Mononuclear cell (primary cell): ENCODE data around the gene METAP1D. TPM values are rescaled to one million over a fixed set of nuclear protein-coding genes. Genes with fewer than 3 reads are reported as not detected.

Experiments used
- H3K27me3 ChIP-seq: 2 replicates; pipeline ENCODE4 v1.6.0; 2011; ENCODE audit warnings: low read length, control low read depth; ENCODE audit not compliant: insufficient read depth
- H3K4me1 ChIP-seq: 2 replicates; pipeline ENCODE4 v1.5.1; 2011; ENCODE audit warnings: mild to moderate bottlenecking, low read length, control low read depth; ENCODE audit not compliant: insufficient read depth
- H3K4me3 ChIP-seq: 2 replicates; pipeline ENCODE4 v1.5.1; 2011; ENCODE audit warnings: mild to moderate bottlenecking, low read length, moderate library complexity
- H3K9me3 ChIP-seq: 2 replicates; pipeline ENCODE4 v1.5.1; 2011; ENCODE audit warnings: low read depth, mild to moderate bottlenecking, control low read depth, low read length
- total RNA-seq: library from RNA; depleted of rRNA; stranded (reverse); fragments of >200 nt; gene quantifications from one replicate; pipeline ENCODE4 v1.2.3, GENCODE V29; 2012

The METAP1D gene
- total RNA-seq, 1 donor = 4.1 TPM

DNA sequence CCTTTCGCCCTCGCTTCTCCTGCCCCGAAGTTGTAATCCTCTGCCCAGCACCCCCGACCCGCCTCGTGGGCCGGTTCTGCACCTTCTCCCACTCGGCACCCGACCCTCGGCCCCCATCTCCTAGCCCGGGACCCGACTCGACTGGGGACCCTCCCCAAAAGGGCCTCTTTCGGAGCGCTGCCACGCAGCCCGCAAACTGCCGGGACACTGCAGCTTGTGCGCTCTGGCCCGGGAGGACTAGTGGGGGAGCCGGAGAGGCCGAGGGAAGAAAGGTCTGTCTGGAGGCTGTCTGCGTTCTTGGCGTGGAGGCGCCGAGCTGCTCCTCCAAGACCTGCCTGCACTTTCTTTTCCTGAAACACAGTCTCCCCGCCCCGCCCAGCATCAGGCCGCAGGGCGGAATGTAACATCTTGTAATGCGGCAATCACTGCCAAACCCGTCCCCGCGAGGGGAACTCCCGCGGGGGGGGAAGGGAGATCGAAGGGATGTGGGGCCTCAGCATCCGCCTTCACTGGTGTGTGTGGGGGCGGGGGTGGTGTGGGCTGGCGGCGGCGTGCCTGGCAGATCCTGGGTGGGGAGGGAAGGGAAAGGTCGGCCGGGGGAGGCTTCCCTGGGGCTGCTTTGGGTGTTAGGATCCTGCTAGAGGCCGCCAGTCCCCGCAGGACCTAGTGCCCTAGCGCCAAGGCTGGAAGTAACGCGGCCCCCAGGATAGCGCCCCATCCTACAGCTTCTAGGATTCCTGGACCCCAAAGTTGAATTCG, 95.6 kb downstream of the METAP1D start:
- Histone ChIP-seq H3K4me3 (peak overlapping the region; percentile 28), H3K27me3 (peaks cover 97% of the 10 kb centered on the region), H3K9me3 (no peaks in the 10 kb centered on the region), H3K4me1 (peaks cover 55% of the 10 kb centered on the region)

DNA sequence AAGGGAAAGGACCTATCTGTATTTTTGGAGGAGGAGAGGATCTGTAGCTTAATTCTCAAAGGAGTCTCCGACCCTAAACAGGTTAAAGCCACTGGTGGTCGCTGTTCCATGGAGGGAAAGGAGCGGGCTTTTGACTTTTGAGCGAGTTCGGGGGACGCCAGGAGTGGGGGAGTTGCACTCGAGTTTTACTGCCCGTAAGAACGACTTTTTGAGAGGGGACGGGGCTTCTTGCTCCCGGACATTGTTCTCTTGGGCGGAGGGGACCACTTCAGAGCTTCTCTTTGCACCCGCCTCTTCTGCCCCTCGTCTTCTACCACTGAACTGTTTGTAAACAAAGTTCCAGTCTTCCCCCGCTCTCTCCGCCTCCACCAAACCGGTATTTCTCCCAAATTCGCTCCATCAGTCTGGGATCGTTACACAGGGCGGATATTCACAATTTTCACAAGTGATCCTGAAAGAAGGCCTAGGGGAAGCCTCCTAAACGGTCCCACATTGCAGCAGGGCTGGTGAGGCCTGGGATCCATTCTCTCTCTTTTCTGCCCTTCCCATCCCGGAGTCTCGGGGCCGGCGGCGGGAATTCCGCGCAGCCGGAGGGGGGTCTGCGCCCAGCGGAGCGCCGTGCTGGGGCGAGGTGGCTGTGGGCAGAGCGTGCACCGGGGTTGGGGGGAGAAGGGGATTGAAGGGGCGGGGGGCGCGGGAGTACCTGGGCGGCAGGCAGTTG, 96.3 kb downstream of the METAP1D start:
- Histone ChIP-seq H3K27me3 (peaks cover 98% of the 10 kb centered on the region), H3K4me1 (peaks cover 63% of the 10 kb centered on the region), H3K4me3 (no peak overlapping the region), H3K9me3 (no peaks in the 10 kb centered on the region)

DNA sequence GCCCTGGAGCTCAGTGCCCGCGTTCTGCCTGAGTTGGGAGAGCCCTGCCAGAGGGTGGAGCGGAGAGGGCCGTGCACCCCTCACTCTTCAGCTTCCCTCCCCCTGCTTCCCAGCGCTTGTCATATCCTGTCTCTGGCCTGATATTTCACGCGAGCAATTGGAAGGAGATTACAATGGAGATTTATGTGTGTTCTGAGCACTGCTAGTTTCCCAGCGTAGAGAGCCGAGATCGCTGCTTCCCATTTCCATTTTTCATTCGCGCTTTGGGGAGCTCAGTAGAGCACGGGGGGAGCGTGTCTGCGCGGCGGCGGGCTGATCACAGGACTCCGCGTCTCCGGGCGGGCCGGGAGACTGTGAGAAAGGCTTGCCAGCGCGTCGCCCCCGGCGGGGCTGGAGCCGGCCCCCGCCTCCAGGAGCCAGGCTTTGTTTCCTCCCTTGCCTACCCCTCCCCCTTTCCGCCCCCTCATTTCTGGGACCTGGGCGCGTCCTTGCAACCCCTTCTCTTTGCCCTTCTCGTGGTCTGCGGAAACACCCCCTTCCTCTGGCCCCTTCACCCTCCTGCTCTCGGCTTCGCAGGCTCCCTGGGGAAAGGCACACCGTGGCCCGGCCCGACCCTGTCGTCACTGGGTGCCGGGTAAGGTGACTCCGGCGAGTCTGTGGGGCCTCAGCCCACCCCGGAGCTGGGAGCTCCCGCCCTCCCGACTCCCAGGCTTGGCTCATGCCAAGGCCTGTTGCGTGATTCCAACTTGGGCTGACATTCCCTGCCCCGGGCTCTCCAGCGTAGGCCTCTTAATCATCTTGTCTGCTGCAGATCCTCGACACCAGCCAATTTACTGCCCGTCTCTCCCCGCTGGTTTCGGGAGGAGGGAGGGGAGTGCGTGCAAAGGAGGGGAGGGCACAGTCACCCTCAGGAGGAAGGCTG, 97.1 kb downstream of the METAP1D start:
- Histone ChIP-seq H3K4me3 (no peak overlapping the region), H3K4me1 (peaks cover 71% of the 10 kb centered on the region), H3K9me3 (no peaks in the 10 kb centered on the region), H3K27me3 (peaks cover 98% of the 10 kb centered on the region)

DNA sequence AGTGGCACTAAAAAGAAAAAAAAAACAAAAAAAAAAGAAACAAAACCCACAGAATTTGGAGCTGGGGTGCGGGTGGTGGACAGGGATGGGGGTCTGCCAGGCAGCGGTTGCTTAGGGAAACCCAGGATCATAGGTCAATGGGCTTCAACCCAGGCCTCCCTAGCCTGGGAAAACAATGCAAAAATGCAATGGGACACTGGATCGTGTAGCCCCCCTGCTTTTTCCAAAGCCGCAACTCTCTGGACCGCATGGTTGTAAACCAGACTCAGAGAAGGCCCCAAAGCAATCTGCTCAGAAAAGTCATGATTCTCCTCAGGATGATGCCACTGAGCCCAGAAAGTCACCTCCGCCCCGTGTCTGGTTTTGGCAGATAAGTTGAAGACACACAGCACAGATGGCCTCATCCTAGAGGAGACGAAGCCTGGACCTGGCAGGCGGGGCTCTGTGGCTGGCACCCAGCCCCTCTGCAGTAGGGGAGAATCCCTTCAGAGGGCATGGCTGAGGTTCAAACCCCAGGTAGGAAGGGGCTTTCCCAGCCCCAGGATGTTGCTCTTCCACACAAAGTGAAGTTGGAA, 97.9 kb downstream of the METAP1D start:
- Histone ChIP-seq H3K4me3 (no peak overlapping the region), H3K9me3 (no peaks in the 10 kb centered on the region), H3K4me1 (peaks cover 78% of the 10 kb centered on the region), H3K27me3 (peaks cover 98% of the 10 kb centered on the region)

DNA sequence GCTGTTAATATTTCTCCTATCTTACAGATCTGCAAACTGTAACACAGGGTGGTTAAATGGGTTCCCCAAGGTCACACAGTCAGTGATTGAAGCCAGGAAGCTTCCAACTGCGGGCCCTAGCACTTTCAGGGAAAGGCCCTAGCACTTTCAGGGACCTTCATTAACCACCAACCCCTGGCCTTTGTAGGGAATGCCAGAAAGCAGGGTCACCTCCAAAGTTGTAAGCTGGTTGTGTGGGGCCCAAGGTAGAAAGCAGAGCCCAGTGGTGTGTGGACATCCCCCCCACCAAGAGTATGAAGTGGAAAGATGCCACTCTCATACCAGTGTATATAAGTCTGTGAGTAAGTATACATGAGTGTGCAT, 98.5 kb downstream of the METAP1D start:
- no peaks in the 10 kb centered on the region for H3K9me3 ChIP-seq
- peaks cover 84% of the 10 kb centered on the region for H3K4me1 ChIP-seq
- peaks cover 97% of the 10 kb centered on the region for H3K27me3 ChIP-seq
- H3K4me3 ChIP-seq = no peak overlapping the region

DNA sequence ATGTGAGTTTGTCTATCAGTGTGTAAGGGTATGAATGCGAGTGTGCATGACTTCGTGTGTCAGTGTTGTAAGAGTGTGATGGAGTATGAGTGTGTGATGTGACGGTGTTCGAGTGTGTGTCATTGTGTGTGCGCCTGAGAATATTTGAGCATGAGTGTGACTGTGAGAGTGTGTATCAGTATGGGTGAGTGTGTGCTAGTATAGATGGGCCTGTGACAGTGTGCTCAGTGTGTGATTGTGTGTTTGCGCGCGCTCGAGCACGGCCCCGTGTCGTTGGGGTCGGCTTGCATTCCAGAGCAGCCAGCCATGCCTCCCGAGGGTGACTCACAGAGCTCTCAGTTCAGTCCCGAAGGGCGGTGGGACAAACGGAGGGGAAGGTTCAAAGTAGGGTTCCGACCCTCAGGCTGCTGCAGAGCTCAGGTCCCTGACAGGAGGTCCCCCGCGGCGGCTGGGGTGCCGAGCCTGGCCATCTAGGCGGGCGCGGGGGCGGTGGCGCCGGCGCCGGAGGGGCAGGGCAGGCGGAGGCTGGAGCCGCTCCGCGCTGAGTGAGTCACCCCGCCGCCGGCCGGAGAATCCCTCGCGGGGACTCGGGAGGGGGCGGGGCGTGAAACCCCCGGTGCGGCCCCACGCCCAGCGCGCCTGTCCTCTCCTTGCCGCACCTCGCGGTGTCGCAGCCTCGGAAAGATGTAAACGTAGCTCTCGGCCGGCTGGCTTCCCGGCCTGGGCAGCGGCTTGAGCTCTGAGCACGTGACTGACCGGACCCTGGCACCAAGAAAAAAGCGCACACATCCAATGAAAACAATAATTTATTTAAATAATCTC, 99.1 kb downstream of the METAP1D start:
- Histone ChIP-seq H3K4me1 (peaks cover 89% of the 10 kb centered on the region), H3K27me3 (peaks cover 97% of the 10 kb centered on the region), H3K9me3 (no peaks in the 10 kb centered on the region), H3K4me3 (no peak overlapping the region)

DNA sequence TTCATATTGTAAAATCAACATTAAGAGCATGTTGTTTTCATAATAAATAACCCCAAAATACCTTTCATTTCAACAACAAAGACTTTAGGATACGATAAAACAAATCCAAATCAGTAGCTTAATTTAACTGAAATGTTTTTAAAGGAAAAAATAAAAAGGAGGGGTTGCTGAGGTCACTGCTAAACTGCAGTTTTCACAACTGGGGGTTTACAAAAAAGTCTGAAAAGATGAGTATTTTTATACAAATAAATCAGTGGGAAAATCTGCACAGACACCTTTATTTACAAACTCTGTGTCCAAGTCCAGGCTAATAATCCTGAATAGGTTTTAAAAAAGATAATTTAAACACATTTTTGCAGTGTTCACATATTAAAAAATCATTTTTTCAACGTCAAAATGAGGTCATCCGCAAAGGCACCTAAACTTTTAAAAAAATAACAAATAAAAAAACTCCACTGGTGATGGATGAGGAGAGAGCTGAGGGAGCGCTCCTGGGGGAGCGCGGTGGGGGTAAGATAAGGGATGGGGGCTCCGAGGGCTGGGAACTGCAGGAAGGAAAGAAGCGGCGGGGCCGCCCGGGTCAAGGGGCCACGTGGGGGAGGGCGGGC, 99.8 kb downstream of the METAP1D start:
- Histone ChIP-seq H3K4me3 (no peak overlapping the region), H3K9me3 (no peaks in the 10 kb centered on the region), H3K27me3 (peaks cover 97% of the 10 kb centered on the region), H3K4me1 (peaks cover 84% of the 10 kb centered on the region)

DNA sequence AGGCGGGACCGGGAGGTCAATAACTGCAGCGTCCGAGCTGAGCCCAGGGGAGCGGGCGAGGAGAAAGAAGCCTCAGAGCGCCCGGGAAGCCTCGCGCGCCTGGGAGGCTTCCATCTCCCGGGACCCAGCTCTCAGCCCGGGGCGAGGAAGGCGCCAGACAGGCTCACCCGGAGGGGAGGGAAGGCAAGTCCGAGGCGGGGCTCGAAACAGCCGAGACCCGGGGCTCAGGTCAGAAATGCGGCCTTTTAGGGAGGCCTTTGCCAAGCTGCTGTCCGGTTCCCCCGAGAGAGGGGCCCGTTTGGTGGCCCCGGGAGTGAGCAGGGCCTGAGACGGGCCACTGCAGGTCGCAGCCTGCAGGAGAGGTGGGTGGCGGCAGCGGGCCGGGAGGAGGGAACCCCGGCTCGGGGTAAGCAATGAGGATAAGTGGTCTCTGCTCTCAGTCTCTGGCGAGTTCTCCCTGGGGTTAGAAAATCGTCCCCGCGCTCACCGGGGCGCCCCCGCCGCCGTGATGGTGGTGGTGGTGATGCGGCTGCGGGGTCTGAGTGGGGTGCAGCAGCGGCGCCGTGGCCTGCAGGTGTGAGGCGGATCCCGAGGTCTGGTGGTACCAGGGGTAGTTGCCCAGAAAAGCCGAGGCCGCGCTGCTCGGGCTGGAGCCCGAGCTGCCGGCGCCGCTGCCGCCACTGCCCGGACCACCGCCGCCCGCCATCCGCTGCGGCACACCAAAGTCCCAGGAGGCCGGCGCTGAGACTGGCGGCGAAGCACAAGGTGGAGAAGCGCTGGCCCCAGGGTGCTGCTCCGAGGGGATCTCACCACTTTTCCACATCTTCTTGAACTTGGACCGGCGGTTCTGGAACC, 100.6 kb downstream of the METAP1D start:
- Histone ChIP-seq H3K4me3 (no peak overlapping the region), H3K27me3 (peaks cover 97% of the 10 kb centered on the region), H3K4me1 (peaks cover 77% of the 10 kb centered on the region), H3K9me3 (no peaks in the 10 kb centered on the region)

DNA sequence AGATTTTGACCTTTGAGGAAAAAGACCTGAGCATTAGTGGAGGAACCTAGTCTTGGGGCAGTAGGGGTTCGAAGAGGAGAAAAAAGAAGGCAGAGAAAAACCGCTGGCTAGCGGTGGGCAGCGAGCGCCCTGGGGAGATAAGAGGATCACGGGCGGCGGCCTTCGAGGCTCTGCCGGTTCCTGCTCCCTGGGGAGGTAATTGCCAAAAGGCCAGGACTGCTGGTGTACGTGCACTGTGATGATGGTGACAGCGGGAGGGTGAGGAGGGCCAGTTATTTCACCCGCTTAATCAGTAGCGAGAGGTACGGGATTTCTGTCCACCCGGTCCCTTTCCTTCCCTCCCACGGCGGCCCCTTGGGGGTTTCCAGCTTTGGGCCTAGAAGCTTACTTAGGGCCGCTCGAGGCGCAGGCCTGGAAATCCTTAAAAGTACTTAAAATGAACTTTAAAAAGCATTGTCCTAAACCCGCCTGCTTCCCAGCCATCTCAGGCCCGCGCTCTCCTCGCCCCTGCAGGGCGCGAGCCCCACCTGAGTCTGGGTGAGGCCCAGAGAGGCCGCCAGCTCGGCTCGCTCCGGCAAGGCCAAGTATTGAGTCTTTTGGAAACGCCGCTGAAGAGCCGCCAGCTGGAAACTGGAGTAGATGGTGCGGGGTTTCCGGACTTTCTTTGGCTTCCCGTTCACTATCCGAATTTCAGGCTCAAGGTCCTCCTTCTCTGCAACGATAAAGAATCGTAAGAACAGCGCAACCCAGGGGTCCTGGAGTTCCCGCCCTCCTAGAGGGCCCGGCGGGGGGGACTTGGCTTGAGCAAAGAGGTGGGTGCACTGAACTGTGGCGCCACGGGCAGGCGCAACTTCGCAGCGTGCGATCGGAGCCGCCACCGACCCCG, 101.4 kb downstream of the METAP1D start:
- H3K4me3 ChIP-seq = no peak overlapping the region
- H3K27me3 ChIP-seq = peaks cover 98% of the 10 kb centered on the region
- peaks cover 76% of the 10 kb centered on the region for H3K4me1 ChIP-seq
- no peaks in the 10 kb centered on the region for H3K9me3 ChIP-seq

DNA sequence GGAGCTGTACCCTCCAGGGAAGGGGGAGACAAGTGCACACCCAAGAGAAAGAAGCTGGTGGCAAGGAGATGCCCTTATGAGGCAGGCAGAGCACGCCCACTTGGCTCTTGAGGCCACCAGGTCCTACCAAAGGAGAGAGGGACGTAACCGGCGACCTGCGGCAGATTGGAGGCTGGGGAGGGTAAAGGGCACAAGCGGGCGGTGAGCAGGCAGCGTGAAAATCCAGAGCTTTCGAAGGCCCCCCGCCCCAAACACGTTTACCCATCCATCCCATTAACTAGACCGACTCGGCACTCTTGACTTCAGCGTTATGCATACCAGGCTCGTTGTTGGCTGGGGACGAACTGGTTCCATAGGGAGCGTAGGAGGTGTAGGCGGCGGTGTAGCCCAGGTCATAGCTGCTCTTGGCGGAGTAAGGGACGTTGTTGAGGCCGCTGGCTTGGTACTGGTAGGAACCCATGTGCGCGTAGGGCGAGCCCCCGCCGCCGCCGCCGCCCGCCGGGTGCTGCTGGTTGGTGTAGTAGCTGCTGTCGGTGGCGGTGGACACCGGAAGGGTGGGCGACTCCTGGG, 102.2 kb downstream of the METAP1D start:
- Histone ChIP-seq H3K4me1 (peaks cover 76% of the 10 kb centered on the region), H3K9me3 (no peaks in the 10 kb centered on the region)

DNA sequence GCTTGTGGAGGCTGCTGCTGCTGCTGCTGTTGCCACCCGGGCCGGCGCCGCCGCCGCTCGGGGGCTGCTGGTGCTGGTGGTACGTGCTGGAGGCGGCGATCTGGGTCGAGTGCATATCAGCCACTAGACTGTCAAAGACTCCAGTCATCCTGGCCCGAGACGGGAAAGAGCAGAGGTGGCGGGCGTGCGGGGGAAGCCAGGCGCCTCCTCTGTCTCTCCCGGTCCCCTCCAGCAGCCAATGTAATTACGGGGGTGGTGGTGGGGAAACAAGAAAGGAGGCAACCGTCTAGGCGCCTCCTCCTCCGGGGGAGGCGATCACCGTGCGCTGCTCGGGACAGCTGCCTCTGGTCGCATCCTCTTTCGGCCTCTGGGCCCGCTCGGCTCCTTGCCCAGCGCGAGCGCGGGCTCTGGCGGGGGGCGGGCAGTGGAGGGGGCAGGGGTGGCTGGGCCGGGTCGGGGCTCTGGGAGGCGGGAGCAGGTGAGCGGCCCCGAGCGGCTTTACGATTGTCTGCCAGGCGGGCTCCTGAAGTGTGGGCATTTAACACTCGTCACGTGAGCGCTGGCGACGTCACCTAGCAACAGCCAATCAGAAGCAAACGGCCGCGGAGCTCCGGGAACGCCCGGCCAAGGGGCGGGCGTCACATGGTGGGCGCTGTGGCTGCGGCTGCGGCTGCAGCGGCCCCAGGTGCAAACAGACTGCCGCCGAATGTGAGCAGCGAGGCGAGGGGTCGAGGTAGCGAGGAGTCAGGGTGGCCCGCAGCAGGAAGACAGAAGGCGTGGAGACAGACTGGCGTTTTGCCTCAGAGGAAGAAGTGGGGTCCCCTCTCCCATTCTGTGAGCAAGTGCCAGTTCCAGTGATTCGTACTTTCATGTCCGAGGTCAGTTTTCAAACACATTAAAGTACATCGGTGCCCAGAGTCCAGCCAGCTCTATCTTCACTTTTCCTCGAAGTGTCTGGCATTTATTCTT, 102.9 kb downstream of the METAP1D start, which contains the start of gene DLX2:
Gene DLX2 (minus strand): TSS at position 510 of the 969 bp plus-strand sequence. CDS start 362 bp downstream, at position 148.
- peak within 1 kb of the TSS; percentile 36 for H3K4me3 ChIP-seq
- no peaks in the 10 kb centered on the region for H3K9me3 ChIP-seq

More for the DNA sequence above, 102.2 kb downstream of the METAP1D start:
- peaks cover 98% of the 10 kb centered on the region for H3K27me3 ChIP-seq
- H3K4me3 ChIP-seq = peak overlapping the region; percentile 36

More for the DNA sequence above, 102.9 kb downstream of the METAP1D start, which contains the start of gene DLX2:
- H3K4me1 ChIP-seq = peaks cover 73% of the 10 kb centered on the region
- peaks cover 98% of the 10 kb centered on the region for H3K27me3 ChIP-seq
